MM.1S (cell line): Measurements from ENCODE around the gene C2orf78.

ENCODE experiments used
- EZH2 ChIP-seq: fragments of 300-600 bp; sonication (generic); optimal IDR thresholded peaks from 2 replicates; pipeline ENCODE3; 2017; ENCODE audit warnings: low read depth, mild to moderate bottlenecking, antibody characterized with exemption, low read length, mixed read lengths
- TF ChIP-seq, protein P1 (sequence below): fragments of 300-600 bp; sonication (generic); IDR thresholded peaks from 2 replicates; pipeline ENCODE4 v1.5.1; 2016; ENCODE audit warnings: antibody characterized with exemption, low read length, mixed read lengths

DNA sequence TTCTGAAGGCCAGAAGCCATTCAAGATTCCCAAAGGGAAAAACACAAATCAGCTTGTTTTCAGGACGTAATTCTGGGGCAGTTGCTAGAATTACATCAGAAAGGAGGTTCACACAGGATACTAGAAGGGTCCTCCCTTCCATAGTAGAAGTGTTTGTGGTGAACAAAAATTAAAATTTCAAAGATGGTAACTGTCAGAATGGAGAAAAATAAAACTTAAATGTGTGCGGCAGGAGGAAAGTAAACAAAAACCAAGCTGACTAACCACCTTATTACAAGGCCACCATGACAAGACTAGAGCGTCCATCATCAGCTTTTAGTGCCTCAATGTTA is 37.1 kb upstream of the C2orf78 start:
- TF ChIP-seq, protein P1, sequence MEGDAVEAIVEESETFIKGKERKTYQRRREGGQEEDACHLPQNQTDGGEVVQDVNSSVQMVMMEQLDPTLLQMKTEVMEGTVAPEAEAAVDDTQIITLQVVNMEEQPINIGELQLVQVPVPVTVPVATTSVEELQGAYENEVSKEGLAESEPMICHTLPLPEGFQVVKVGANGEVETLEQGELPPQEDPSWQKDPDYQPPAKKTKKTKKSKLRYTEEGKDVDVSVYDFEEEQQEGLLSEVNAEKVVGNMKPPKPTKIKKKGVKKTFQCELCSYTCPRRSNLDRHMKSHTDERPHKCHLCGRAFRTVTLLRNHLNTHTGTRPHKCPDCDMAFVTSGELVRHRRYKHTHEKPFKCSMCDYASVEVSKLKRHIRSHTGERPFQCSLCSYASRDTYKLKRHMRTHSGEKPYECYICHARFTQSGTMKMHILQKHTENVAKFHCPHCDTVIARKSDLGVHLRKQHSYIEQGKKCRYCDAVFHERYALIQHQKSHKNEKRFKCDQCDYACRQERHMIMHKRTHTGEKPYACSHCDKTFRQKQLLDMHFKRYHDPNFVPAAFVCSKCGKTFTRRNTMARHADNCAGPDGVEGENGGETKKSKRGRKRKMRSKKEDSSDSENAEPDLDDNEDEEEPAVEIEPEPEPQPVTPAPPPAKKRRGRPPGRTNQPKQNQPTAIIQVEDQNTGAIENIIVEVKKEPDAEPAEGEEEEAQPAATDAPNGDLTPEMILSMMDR = no peak
- TF ChIP-seq EZH2 = no peak
